RWPE2 (cell line): ENCODE data around the gene UXS1.

ENCODE experiments used
- ATAC-seq: fragments of 200-7000 bp; cut with Tn5 transposase; 3 replicates; pipeline ENCODE4 v1.9.1; 2021; ENCODE audit warnings: low read depth
- DNase-seq: peaks from one replicate; pipeline ENCODE4 v3.0.0-alpha.2; 2020; ENCODE audit warnings: low spot score
- H3K27ac ChIP-seq: fragments of 450-650 bp; 2 replicates; pipeline ENCODE4 v1.5.1; 2017; ENCODE audit warnings: mild to moderate bottlenecking; ENCODE audit not compliant: poor library complexity, severe bottlenecking
- H3K27me3 ChIP-seq: fragments of 250-450 bp; sonication (Bioruptor Pico); 2 replicates; pipeline ENCODE4 v1.5.1; 2021; ENCODE audit warnings: mild to moderate bottlenecking, moderate library complexity; ENCODE audit not compliant: insufficient read depth, poor library complexity, severe bottlenecking
- H3K36me3 ChIP-seq: fragments of 250-450 bp; sonication (Bioruptor Pico); 2 replicates; pipeline ENCODE4 v1.5.1; 2020; ENCODE audit warnings: low read depth, mild to moderate bottlenecking, moderate library complexity
- H3K4me1 ChIP-seq: fragments of 250-450 bp; sonication (Bioruptor Pico); 2 replicates; pipeline ENCODE4 v1.5.1; 2021; ENCODE audit warnings: mild to moderate bottlenecking, moderate library complexity; ENCODE audit not compliant: insufficient read depth, poor library complexity, severe bottlenecking
- H3K4me3 ChIP-seq: fragments of 250-450 bp; sonication (Bioruptor Pico); 2 replicates; pipeline ENCODE4 v1.5.1; 2021; ENCODE audit warnings: mild to moderate bottlenecking, moderate library complexity; ENCODE audit not compliant: severe bottlenecking
- H3K9me3 ChIP-seq: fragments of 250-450 bp; sonication (Bioruptor Pico); 2 replicates; pipeline ENCODE4 v1.5.1; 2021; ENCODE audit warnings: mild to moderate bottlenecking, moderate library complexity; ENCODE audit not compliant: severe bottlenecking
- TF ChIP-seq, protein P1 (sequence below): fragments of 450-650 bp; IDR thresholded peaks from one replicate; pipeline ENCODE4 v1.5.1; 2017; ENCODE audit warnings: mild to moderate bottlenecking, moderate library complexity; ENCODE audit not compliant: poor library complexity, severe bottlenecking

The UXS1 gene

DNA sequence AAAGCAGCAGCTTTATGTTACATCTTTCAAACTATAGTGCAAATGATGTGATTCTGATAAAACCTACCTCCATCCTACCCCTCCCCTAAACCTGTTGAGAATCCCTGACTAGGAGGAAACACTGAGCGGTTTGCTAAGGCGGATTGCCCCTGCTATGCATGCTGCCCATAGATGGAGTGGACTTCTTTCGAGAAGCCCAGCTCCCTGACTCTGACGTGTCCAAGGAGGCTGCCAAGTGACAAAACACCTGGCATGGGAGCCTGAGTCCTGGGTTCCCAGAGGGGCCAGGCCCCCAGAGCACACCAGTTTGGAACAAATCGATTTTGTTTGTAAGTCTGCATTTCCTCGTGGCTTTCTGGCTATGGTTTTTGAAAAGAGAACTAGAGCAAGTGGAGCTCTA, 1.4 kb upstream of the UXS1 start:
- DNase-seq: no peak
- no peak overlapping the region for H3K4me3 ChIP-seq
- TF ChIP-seq, protein P1, sequence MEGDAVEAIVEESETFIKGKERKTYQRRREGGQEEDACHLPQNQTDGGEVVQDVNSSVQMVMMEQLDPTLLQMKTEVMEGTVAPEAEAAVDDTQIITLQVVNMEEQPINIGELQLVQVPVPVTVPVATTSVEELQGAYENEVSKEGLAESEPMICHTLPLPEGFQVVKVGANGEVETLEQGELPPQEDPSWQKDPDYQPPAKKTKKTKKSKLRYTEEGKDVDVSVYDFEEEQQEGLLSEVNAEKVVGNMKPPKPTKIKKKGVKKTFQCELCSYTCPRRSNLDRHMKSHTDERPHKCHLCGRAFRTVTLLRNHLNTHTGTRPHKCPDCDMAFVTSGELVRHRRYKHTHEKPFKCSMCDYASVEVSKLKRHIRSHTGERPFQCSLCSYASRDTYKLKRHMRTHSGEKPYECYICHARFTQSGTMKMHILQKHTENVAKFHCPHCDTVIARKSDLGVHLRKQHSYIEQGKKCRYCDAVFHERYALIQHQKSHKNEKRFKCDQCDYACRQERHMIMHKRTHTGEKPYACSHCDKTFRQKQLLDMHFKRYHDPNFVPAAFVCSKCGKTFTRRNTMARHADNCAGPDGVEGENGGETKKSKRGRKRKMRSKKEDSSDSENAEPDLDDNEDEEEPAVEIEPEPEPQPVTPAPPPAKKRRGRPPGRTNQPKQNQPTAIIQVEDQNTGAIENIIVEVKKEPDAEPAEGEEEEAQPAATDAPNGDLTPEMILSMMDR: no peak
- no peak overlapping the region for H3K27ac ChIP-seq
- no peaks in the 10 kb centered on the region for H3K36me3 ChIP-seq
- peaks cover 2% of the 10 kb centered on the region for H3K27me3 ChIP-seq
- no peak for ATAC-seq
- H3K9me3 ChIP-seq: no peaks in the 10 kb centered on the region
- H3K4me1 ChIP-seq: peaks cover 7% of the 10 kb centered on the region

DNA sequence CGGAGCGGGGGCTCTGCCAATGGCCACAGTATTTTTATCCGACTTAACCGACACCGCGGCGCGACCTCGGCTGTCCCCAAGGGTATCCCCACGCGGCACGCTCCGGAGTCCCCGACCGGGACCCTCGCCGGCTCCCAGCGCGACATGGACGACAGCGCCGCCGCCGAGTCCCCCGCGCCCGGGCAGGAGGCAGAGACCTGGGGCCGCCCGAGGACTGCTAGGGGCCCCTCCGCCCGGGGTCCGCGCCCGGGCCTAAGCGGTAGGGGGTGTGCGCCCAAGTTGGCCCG, 468 bp downstream of the UXS1 start:
- DNase-seq: no peak
- no peak; the same call in 2 of the 3 replicates for ATAC-seq

DNA sequence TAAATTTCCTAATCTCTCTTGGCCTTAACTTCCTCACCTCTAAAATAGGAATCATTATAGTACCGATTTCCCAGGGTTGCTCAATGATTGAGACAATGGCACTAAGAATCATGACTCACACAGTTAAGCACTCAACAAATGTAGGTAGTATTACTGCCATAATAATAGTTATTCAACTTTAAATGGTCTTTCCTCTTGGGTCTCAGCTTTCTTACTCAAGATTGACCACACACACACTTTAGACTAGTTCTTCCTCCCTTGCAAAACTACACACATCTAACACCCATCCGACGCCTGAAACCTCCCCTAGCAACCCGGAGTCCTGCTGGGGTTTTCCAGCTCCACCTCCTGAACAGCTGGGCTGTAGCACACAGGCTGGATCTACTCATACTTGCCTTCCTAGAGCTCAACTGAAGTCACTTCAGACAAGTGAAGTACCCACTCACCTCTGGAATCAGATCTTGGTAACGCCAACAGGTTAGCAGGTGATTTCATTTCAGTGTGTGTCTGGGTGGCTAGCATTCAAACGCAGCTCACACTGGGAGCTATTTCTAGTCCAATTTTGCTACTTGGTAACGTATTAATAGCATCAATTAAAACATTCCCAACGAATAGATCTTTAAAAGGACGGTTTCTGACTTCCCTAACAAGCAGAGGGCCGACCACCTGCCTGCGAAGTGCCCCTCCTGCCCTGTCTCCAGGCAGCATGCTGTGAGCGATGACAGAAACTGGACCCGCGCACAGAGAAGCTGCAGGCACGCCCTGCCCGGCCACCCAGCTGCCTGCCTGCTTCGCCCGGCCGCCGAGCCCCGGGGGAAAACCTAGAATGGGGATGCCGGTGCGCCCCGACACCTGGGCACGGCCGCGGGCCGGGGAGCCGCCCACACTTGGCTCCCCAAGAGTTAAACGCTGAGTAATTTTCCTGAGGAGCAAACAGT, 1.1 kb downstream of the UXS1 start:
- no peak for DNase-seq

More for the DNA sequence above, 468 bp downstream of the UXS1 start:
- H3K27me3 ChIP-seq: no peaks in the 10 kb centered on the region
- peaks cover 11% of the 10 kb centered on the region for H3K4me1 ChIP-seq
- no peaks in the 10 kb centered on the region for H3K9me3 ChIP-seq
- TF ChIP-seq, protein P1: no peak
- H3K4me3 ChIP-seq: peak overlapping the region; percentile 68
- peak overlapping the region; percentile 46 for H3K27ac ChIP-seq
- no peaks in the 10 kb centered on the region for H3K36me3 ChIP-seq

GRCh38 chr2:106191511-106192016, 2.5 kb downstream of the UXS1 start:
- ATAC-seq (no peak), DNase-seq (no peak)
- TF ChIP-seq, protein P1: no peak
- no peaks in the 10 kb centered on the region for H3K27me3 ChIP-seq
- H3K4me1 ChIP-seq: peaks cover 11% of the 10 kb centered on the region
- H3K27ac ChIP-seq: no peak overlapping the region
- no peaks in the 10 kb centered on the region for H3K36me3 ChIP-seq
- no peak overlapping the region for H3K4me3 ChIP-seq
- no peaks in the 10 kb centered on the region for H3K9me3 ChIP-seq

More for the DNA sequence above, 1.1 kb downstream of the UXS1 start:
- H3K4me3 ChIP-seq: peak overlapping the region; percentile 68
- ATAC-seq: peak; percentile 60
- peaks cover 11% of the 10 kb centered on the region for H3K4me1 ChIP-seq
- peak overlapping the region; percentile 46 for H3K27ac ChIP-seq
- no peaks in the 10 kb centered on the region for H3K27me3 ChIP-seq
- H3K9me3 ChIP-seq: no peaks in the 10 kb centered on the region
- no peaks in the 10 kb centered on the region for H3K36me3 ChIP-seq
- TF ChIP-seq, protein P1: no peak
